ENCODE results near the gene RRP7A. TPM values are rescaled to one million over a fixed set of nuclear protein-coding genes. Genes with fewer than 3 reads are reported as not detected.
"Not testable (repeated sequence)": the region's sequence is repeated elsewhere in the genome, so short reads cannot be mapped to it uniquely, and the experiment has no call there.

The RRP7A gene, protein sequence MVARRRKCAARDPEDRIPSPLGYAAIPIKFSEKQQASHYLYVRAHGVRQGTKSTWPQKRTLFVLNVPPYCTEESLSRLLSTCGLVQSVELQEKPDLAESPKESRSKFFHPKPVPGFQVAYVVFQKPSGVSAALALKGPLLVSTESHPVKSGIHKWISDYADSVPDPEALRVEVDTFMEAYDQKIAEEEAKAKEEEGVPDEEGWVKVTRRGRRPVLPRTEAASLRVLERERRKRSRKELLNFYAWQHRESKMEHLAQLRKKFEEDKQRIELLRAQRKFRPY
- 10 to 100 TPM; 57.4 to 66.2 TPM for total RNA-seq
- polyA plus RNA-seq, result 10 to 100 TPM; 38.2 to 61.8 (median 52.1) TPM
- total RNA-seq, result 90.8 to 236 (median 127) reads per million in 6 experiments

DNA sequence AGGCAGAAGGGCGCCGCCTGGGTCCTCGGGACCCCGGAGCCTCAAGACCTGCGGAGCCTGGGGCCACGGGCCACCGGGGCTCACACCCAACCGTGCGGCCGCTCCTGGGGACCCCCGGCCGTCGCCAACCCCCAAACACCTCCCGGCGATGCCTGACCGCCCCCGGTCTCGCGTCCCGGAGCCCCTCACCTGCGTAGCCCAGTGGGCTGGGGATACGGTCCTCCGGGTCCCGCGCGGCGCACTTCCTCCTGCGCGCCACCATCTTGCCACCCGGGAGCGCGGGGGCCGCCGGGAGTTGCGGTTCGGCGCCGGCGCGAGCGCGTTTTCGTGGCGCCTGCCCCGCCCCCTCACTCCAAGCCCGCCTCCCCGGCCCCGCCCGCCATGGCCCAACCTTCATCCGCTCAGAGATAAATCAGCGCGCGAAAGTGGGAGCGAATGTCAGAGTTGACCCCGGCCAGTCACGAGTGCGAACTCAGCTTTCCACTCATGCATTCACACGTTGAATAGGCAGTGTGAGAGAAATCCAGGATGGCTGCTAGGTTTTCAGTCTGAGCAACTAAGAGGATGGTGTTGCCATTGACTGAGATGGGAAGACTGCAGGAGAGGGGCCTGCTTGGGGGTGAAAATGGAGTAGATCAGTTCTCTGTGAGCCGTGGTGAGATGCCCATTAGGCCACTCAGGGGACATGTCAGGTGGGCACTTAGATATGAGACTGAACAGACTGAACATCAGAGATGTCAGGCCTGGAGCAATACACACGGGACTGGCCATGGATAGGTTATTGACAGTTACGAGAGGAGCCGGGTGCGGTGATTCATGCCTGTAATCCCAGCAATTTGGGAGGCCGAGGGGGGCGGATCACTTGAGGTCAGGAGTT, at the start of gene RRP7A:
Gene RRP7A, minus strand, starts transcription at position 272 of the 877 bp plus-strand sequence. Its CDS starts 10 bp downstream, at position 262.
- DNase-seq, result peak; percentile 71 to 96 (median 84)
- Mint-ChIP-seq H3K36me3 (peaks cover 0 to 20% (median 0%) of the 10 kb centered on the region in 3 donors), H3K4me1 (peaks cover 9 to 26% (median 15%) of the 10 kb centered on the region in 4 donors), H3K27me3 (no peaks in the 10 kb centered on the region), H3K9me3 (no peaks in the 10 kb centered on the region), H3K27ac (peak within 1 kb of the TSS; percentile 83 to 98 (median 97)), H3K4me3 (peak within 1 kb of the TSS; percentile 89 to 99 (median 98))
- ATAC-seq, result peak; percentile 93
- POLR2A ChIA-PET, result interaction anchor here (0.6 kb wide), 1 partner anchor 8 kb away, joined by 4 read pairs; no protein-coding TSS in a partner anchor

DNA sequence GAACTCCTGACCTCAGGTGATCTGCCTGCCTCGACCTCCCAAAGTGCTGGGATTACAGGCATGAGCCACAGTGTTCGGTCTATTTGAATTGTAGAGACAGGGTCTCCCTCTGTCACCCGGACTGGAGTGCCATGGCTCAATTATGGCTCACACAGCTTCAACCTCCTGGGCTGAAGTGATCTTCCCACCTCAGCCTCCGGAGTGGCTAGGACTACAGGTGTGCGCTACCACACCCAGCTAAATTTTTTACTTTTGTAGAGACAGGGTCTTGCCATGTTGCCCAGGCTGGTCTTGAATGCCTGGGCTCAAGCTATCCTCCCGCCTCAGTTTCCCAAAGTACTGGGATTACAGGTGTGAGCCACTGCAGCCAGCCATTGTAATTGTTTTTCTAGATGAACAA, 48.4 kb upstream of the RRP7A start:
- DNase-seq, H3K4me3 Mint-ChIP-seq, H3K27ac Mint-ChIP-seq, H3K27me3 Mint-ChIP-seq, POLR2A ChIA-PET, H3K9me3 Mint-ChIP-seq, H3K4me1 Mint-ChIP-seq, ATAC-seq: not testable (repeated sequence)
- H3K36me3 Mint-ChIP-seq, result peaks cover 0 to 19% (median 0%) of the 10 kb centered on the region in 3 donors

DNA sequence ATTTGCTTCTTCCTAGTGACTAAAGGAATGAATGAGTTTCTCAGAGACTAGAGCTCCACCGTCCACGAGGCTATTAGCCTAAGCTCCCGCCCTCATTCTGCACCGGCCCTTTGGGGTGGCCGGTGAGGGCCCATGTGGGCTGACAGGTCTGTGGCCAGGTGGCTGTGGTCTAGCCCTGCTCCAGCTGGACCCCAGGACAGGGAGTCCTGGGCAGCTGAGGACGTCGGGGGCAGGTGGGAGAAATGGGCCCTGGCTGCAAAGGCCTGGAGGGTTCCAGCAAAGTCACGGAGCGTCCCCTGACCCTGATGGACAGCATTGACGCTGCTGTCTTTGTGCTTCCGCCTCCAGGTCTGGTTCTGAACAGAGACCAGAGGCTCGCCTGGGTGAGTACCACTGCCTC, 46.4 kb upstream of the RRP7A start:
- Mint-ChIP-seq H3K27me3 (no peaks in the 10 kb centered on the region), H3K4me3 (no peak overlapping the region), H3K27ac (no peak overlapping the region), H3K4me1 (peaks cover 3 to 10% (median 7%) of the 10 kb centered on the region in 4 donors), H3K9me3 (no peaks in the 10 kb centered on the region), H3K36me3 (peaks cover 0 to 5% (median 0%) of the 10 kb centered on the region in 3 donors)
- POLR2A ChIA-PET, result no interaction called here
- DNase-seq, result no peak
- no peak for ATAC-seq

DNA sequence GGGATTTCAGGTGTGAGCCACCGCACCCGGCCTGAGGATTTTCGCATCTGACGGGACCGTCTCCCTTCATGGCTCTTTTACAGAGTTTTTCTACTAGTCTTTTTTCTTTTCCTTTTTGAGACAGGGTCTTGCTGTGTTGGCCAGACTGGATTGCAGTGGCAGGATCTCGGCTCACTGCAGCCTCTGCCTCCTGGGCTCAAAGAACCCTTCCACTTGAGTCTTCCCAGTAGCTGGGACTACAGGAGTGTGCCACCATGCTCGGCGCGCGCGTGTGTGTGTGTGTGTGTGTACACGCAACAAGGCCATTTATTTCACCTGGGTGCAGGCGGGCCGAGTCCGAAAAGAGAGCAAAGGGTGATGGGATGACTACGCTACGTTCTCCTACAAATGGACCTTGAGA, 45.1 kb upstream of the RRP7A start:
- H3K9me3 Mint-ChIP-seq, result no peaks in the 10 kb centered on the region
- no peaks in the 10 kb centered on the region for H3K36me3 Mint-ChIP-seq
- H3K27me3 Mint-ChIP-seq, result no peaks in the 10 kb centered on the region
- peaks cover 5 to 12% (median 7%) of the 10 kb centered on the region in 4 donors for H3K4me1 Mint-ChIP-seq
- ATAC-seq, result no peak
- POLR2A ChIA-PET, result interaction anchor here (0.7 kb wide), 1 partner anchor 120 kb away, joined by 3 read pairs; no protein-coding TSS in a partner anchor
- H3K4me3 Mint-ChIP-seq, result no peak overlapping the region
- no peak for DNase-seq
- H3K27ac Mint-ChIP-seq, result no peak overlapping the region

DNA sequence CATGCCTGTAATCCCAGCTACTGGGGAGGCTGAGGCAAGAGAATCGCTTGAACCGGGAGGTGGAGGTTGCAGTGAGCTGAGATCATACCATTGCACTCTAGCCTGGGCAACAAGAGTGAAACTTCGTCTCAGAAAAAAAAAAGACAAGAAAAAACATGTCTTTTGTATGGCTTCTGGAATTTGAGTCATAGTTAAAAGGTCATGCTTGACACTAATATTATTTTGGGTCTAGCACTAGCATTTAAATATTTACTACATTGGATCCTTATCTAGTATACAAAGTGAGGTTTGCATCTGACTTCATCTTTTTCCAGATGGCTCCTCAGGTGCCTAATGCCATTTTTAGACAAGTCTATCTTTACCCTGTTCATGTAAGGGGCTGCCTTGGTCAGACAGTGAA, 44.3 kb upstream of the RRP7A start:
- POLR2A ChIA-PET, result interaction anchor here (0.7 kb wide), 1 partner anchor 119 kb away, joined by 3 read pairs; no protein-coding TSS in a partner anchor
- not testable (repeated sequence) for ATAC-seq, DNase-seq, H3K9me3 Mint-ChIP-seq, H3K27ac Mint-ChIP-seq, H3K4me3 Mint-ChIP-seq, H3K27me3 Mint-ChIP-seq, H3K36me3 Mint-ChIP-seq
- peaks cover 5 to 12% (median 7%) of the 10 kb centered on the region in 4 donors for H3K4me1 Mint-ChIP-seq

DNA sequence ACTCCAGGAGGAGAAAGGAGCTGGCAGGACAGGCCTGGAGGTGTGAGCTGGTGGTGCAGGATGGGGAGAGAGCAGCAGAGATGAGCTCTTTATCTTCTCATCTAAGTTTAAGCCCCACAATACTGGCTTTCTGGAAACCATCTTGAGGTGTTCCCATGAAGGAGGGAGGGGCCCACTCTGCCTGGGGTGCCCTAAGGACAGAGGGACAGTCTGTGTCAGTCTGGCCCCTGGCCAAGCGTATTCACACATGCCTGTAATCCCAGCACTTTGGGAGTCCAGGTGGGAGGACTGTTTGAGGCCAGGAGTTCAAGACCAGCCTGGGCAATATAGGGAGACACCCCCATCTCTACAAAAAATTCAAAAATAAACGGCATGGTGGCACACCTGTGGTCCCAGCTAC, 43.1 kb upstream of the RRP7A start:
- H3K27ac Mint-ChIP-seq, result peak overlapping the region in 3 of 10 donors; percentile 1 to 55 (median 37)
- ATAC-seq, result no peak
- H3K27me3 Mint-ChIP-seq, result no peaks in the 10 kb centered on the region
- POLR2A ChIA-PET, result interaction anchor here (0.7 kb wide), 1 partner anchor 9 kb away, joined by 3 read pairs; the partner anchor contains the start of gene SERHL2
- H3K9me3 Mint-ChIP-seq, result no peaks in the 10 kb centered on the region
- no peak for DNase-seq
- no peak overlapping the region for H3K4me3 Mint-ChIP-seq
- no peaks in the 10 kb centered on the region for H3K36me3 Mint-ChIP-seq
- H3K4me1 Mint-ChIP-seq, result peaks cover 5 to 12% (median 7%) of the 10 kb centered on the region in 4 donors

DNA sequence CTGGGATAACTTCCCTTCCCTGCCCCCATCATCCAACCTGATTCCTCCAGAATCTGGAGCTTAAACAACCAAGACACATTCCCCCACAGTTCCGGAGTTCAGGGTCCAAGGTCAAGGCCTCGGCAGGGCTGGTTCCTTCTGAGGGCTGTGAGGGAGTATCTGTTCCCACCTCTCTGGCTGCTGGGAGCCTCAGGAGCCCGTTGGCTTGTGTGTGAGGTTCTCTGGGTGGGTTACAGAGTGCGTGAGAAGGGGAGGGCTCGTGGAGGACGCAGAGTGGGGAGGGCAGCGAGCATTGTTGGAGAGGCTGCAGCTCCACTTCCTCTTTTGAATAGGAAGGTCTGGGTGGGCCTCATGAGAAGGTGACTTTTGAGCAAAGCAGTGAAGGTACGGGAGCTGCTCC, 42.7 kb upstream of the RRP7A start:
- H3K36me3 Mint-ChIP-seq, result no peaks in the 10 kb centered on the region
- no peak overlapping the region for H3K4me3 Mint-ChIP-seq
- DNase-seq (no peak), ATAC-seq (no peak)
- H3K27me3 Mint-ChIP-seq, result no peaks in the 10 kb centered on the region
- peaks cover 5 to 12% (median 7%) of the 10 kb centered on the region in 4 donors for H3K4me1 Mint-ChIP-seq
- POLR2A ChIA-PET, result interaction anchor here (0.7 kb wide), 1 partner anchor 9 kb away, joined by 3 read pairs; the partner anchor contains the start of gene SERHL2
- H3K9me3 Mint-ChIP-seq, result no peaks in the 10 kb centered on the region
- H3K27ac Mint-ChIP-seq, result peak overlapping the region in 3 of 10 donors; percentile 1 to 55 (median 37)

DNA sequence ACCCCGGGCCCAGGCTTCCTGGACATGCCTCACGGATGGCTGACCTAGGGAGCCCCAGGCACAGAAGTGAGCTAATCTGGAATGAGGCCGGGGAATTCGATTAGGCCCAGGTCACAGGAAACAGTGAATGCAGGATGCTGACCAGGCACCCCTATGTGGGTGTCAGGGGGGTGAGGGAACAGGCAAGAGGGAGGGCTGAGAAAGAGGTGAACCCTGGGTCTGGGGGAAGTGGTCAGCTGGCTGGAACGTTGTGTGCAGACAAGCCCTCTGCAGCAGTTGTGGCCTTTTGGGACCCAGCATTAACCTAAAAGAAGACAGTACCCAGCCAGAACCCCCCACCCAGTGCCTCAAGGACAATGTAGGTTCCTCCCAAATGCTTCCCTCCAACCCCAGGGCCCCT, 42.3 kb upstream of the RRP7A start:
- POLR2A ChIA-PET, result no interaction called here
- Mint-ChIP-seq H3K4me1 (peaks cover 5 to 12% (median 7%) of the 10 kb centered on the region in 4 donors), H3K27ac (peak overlapping the region in 1 of 10 donors; percentile 55), H3K27me3 (no peaks in the 10 kb centered on the region), H3K4me3 (no peak overlapping the region), H3K36me3 (no peaks in the 10 kb centered on the region), H3K9me3 (no peaks in the 10 kb centered on the region)
- no peak for ATAC-seq
- DNase-seq, result no peak

DNA sequence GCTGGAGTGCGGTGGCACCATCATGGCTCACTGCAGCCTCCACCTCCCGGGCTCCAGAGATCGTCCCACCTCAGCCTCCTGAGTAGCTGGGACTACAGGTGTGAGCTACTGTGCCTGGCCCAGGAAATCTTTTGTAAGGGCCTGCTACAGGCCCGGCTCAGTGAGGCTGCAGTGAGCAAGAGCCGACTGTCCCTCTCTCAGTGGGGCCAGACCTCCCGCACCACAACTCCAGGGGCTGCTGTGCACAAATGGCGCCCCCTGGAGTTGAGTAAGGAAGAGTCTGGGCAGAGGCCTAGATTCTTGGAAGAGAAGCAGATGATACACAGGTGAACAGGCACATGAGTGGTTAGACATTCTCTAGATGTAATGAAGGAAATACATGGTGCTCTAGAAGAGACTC, 41.2 kb upstream of the RRP7A start:
- Mint-ChIP-seq H3K36me3 (no peaks in the 10 kb centered on the region), H3K9me3 (no peaks in the 10 kb centered on the region), H3K4me1 (peaks cover 5 to 12% (median 7%) of the 10 kb centered on the region in 4 donors), H3K4me3 (no peak overlapping the region), H3K27ac (peak overlapping the region in 3 of 10 donors; percentile 20 to 45 (median 29)), H3K27me3 (no peaks in the 10 kb centered on the region)
- ATAC-seq (peak in 1 of 2 donors; percentile 36), DNase-seq (no peak)
- POLR2A ChIA-PET, result no interaction called here

DNA sequence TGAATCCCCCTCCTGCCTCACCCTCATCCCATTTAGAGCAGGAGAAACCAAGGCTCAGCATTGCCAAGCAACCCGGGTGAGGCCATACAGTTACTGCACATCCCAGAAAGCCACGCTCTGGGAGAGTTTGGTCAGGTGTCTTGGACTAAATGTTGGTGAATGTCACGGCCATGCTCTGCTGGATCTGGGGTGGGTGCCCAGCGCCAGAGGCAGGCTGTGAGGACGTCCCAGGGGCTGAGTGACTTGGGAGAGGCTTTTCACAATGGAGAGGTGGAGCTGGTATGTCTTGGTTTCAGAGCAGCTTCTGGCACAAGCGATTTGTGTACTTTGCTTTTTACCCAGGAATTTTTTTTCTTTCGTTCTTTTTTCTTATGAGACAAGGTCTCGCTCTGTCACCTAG, 40.8 kb upstream of the RRP7A start:
- POLR2A ChIA-PET, result no interaction called here
- Mint-ChIP-seq H3K9me3 (no peaks in the 10 kb centered on the region), H3K27me3 (no peaks in the 10 kb centered on the region)

DNA sequence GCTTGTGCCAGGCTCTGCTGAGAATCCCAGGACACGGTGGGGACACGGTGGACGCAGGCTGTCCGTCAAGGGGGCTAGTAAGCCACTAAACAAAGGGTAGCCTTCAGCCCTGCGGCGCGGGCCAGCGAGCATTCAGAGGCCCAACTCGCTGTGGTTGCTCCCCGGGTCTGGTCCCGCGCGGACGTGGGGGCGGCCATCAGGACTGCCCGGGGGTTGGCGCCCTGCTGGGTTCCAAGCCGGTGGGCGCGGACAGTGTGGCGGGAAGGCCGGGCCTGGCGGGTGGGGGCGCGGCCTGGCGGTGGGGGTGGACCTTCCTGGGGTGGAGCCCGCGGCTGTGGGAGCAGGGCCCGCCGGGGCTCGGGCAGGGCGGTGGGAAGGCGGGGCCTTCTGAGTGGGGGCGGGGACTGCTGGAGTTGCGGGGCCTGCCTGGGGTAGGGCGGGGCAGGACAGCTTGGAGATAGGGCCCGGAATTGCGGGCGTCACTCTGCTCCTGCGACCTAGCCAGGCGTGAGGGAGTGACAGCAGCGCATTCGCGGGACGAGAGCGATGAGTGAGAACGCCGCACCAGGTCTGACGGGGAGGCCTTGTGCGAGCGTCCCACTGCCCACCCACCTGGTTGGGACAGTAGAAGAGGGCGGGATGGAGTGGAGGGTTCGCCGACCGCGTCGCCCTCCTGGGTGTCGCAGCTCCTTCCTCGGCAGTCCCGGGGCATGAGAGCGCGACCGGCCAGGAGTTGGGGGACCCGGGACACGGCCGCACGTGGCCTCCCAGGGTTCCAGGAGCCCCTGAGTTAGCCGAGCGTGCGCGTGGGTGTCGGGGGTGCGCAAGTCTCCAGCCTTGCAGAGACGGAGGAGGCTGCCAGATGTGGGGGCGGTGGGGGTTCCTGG, 34.1 kb upstream of the RRP7A start, which contains the start of gene SERHL2:
Gene SERHL2, plus strand, starts transcription at position 482 of the 887 bp plus-strand sequence. Its CDS starts 65 bp downstream, at position 547.
- POLR2A ChIA-PET, result interaction anchor here (0.6 kb wide), 1 partner anchor 9 kb away, joined by 3 read pairs; no protein-coding TSS in a partner anchor
- Mint-ChIP-seq H3K36me3 (no peaks in the 10 kb centered on the region), H3K27ac (peak within 1 kb of the TSS in 9 of 10 donors; percentile 25 to 90 (median 62)), H3K27me3 (no peaks in the 10 kb centered on the region), H3K9me3 (no peaks in the 10 kb centered on the region), H3K4me3 (peak within 1 kb of the TSS; percentile 79 to 90 (median 84)), H3K4me1 (peaks cover 4 to 36% (median 15%) of the 10 kb centered on the region in 4 donors)
- ATAC-seq, result peak; percentile 96 to 97
- DNase-seq, result peak; percentile 75 to 92 (median 83)

More for the DNA sequence above, 40.8 kb upstream of the RRP7A start:
- Mint-ChIP-seq H3K4me3 (no peak overlapping the region), H3K4me1 (peaks cover 5 to 12% (median 7%) of the 10 kb centered on the region in 4 donors), H3K36me3 (no peaks in the 10 kb centered on the region), H3K27ac (peak overlapping the region in 1 of 10 donors; percentile 45)
- no peak for ATAC-seq
- DNase-seq, result no peak

Measured in naive thymus-derived CD8-positive, alpha-beta T cell (primary cell).